Activated CD4-positive, CD25-positive, alpha-beta regulatory T cell treated with anti-CD3 and anti-CD28 coated beads, Interleukin-2, amount 50 U/mL, for 16 hours (primary cell): ENCODE data around the gene RNASE11.
"Not testable (repeated sequence)": the region's sequence is repeated elsewhere in the genome, so short reads cannot be mapped to it uniquely, and the experiment has no call there.

Experiments
- DNase-seq: peaks from one replicate; pipeline ENCODE4 v3.0.0-alpha.2; 2020; ENCODE audit warnings: low read depth, low spot score

RNASE11 gene

GRCh38 chr14:20614038-20614840 lies 26.4 kb upstream of the RNASE11 start:
- no peak for DNase-seq

- DNase-seq: peak; percentile 71
Observed at GRCh38 chr14:20613094-20614037, 25.6 kb upstream of the RNASE11 start.

- no peak for DNase-seq
Observed at GRCh38 chr14:20612403-20612802, 24.6 kb upstream of the RNASE11 start.

- DNase-seq: no peak
Observed at GRCh38 chr14:20611277-20611676, 23.5 kb upstream of the RNASE11 start.

GRCh38 chr14:20610002-20610765 lies 22.4 kb upstream of the RNASE11 start:
- DNase-seq: peak; percentile 51

- DNase-seq: peak; percentile 50
Observed at GRCh38 chr14:20609215-20610001, 21.6 kb upstream of the RNASE11 start.

GRCh38 chr14:20608383-20609110 lies 20.7 kb upstream of the RNASE11 start:
- DNase-seq: no peak

- DNase-seq: no peak
Observed at GRCh38 chr14:20607617-20608016, 19.8 kb upstream of the RNASE11 start.

GRCh38 chr14:20606902-20607242 lies 19.1 kb upstream of the RNASE11 start:
- no peak for DNase-seq

- no peak for DNase-seq
Observed at GRCh38 chr14:20606190-20606901, 18.5 kb upstream of the RNASE11 start.

GRCh38 chr14:20603813-20604690 lies 16.3 kb upstream of the RNASE11 start:
- no peak for DNase-seq

- no peak for DNase-seq
Observed at GRCh38 chr14:20602583-20602982, 14.8 kb upstream of the RNASE11 start.

GRCh38 chr14:20601522-20601921 lies 13.7 kb upstream of the RNASE11 start:
- DNase-seq: no peak

- DNase-seq: no peak
Observed at GRCh38 chr14:20597108-20597507, 9.3 kb upstream of the RNASE11 start.

- DNase-seq: not testable (repeated sequence)
Observed at GRCh38 chr14:20595726-20596125, 7.9 kb upstream of the RNASE11 start.

GRCh38 chr14:20592574-20592973 lies 4.8 kb upstream of the RNASE11 start:
- no peak for DNase-seq

- DNase-seq: no peak
Observed at GRCh38 chr14:20591235-20591634, 3.4 kb upstream of the RNASE11 start, which contains the start of gene RNASE12. Gene RNASE12, minus strand, starts transcription at chr14:20591376. Its CDS starts 653 bp downstream, at chr14:20590723.

GRCh38 chr14:20583908-20584307 lies 3.9 kb downstream of the RNASE11 start:
- no peak for DNase-seq

- DNase-seq: no peak
Observed at GRCh38 chr14:20583142-20583541, 4.7 kb downstream of the RNASE11 start.
